Liver (tissue), 3 donors: Measurements from ENCODE around the gene ANKFN1.

ENCODE experiments used
- ATF3 ChIP-seq: IDR thresholded peaks from 2 replicates; pipeline ENCODE4 v1.6.1; 2016; ENCODE audit warnings: antibody characterized with exemption
- CTCF ChIP-seq: fragments of 150-350 bp; IDR thresholded peaks from 2 replicates; pipeline ENCODE4 v1.5.1; 2017; ENCODE audit warnings: improper control_type of control experiment, low read depth, low read length; ENCODE audit not compliant: missing input control
- FOXA1 ChIP-seq: IDR thresholded peaks from 2 replicates; pipeline ENCODE4 v1.6.1; 2016; ENCODE audit warnings: antibody characterized with exemption
- FOXA2 ChIP-seq: IDR thresholded peaks from 2 replicates; pipeline ENCODE4 v1.6.1; 2016; ENCODE audit warnings: antibody characterized with exemption
- JUND ChIP-seq, 2 donors: IDR thresholded peaks; 2 replicates each; pipeline ENCODE4 v1.6.1; 2016; ENCODE audit warnings: antibody characterized with exemption in 2 of 2
- MAX ChIP-seq: IDR thresholded peaks from 2 replicates; pipeline ENCODE4 v1.6.1; 2016; ENCODE audit warnings: antibody characterized with exemption
- RAD21 ChIP-seq, 2 donors: IDR thresholded peaks; 2 replicates each; pipeline ENCODE4 v1.6.1; 2016; ENCODE audit warnings: antibody characterized with exemption in 2 of 2, mild to moderate bottlenecking in 2 of 2
- SP1 ChIP-seq: IDR thresholded peaks from 2 replicates; pipeline ENCODE4 v1.6.1; 2018; ENCODE audit warnings: antibody characterized with exemption, mild to moderate bottlenecking
- TAF1 ChIP-seq: conservative IDR thresholded peaks from 2 replicates; pipeline ENCODE4 v1.6.1; 2016; ENCODE audit warnings: antibody characterized with exemption, mild to moderate bottlenecking
- YY1 ChIP-seq: IDR thresholded peaks from 2 replicates; pipeline ENCODE4 v1.6.1; 2016; ENCODE audit warnings: antibody characterized with exemption, mild to moderate bottlenecking
- ZBTB33 ChIP-seq: IDR thresholded peaks from 2 replicates; pipeline ENCODE4 v1.6.1; 2016; ENCODE audit warnings: antibody characterized with exemption
- donor health status: healthy.
- donor health status: healthy.

- TF ChIP-seq FOXA2, result no peak
- no peak for TF ChIP-seq SP1
- TF ChIP-seq CTCF, result no peak
- TF ChIP-seq ATF3, result no peak
- TF ChIP-seq TAF1, result no peak
- TF ChIP-seq MAX, result no peak
- no peak for TF ChIP-seq JUND (IDR thresholded peaks at IDR 0.05)
- no peak for TF ChIP-seq RAD21 (IDR thresholded peaks at IDR 0.05)
- no peak for TF ChIP-seq ZBTB33
- no peak for TF ChIP-seq YY1
- no peak for TF ChIP-seq FOXA1
These were observed 64.6 kb downstream of the ANKFN1 start for GRCh38 chr17:56217921-56218320.
